Endothelial cell of umbilical vein (primary cell): ENCODE measurements around the gene EHMT1. TPM values are rescaled to one million over a fixed set of nuclear protein-coding genes. Genes with fewer than 3 reads are reported as not detected.

ENCODE experiments used
- BruUV-seq: library from RNA; stranded (reverse); fragments of 400-500 nt; replicated peaks from 2 replicates; lab custom pipeline; 2021; lab: Mats Ljungman, UMichigan
- CTCF ChIA-PET: fragments of 300-600, 350-600 bp; sonication (Branson Sonifier 250); formaldehyde crosslinking; loops from one replicate; lab custom pipeline; 2021; ENCODE audit warnings: antibody characterized with exemption, inconsistent platforms; lab: Charles Lee
- POLR2A ChIA-PET: fragments of 300-600, 350-600 bp; sonication (Branson Sonifier 250); formaldehyde crosslinking; loops from one replicate; lab custom pipeline; 2021; ENCODE audit warnings: antibody characterized with exemption, inconsistent platforms; lab: Charles Lee
- DNase-seq: peaks from one replicate; pipeline ENCODE4 v3.0.0-alpha.2; 2011; ENCODE audit warnings: low read depth, low spot score
- FAIRE-seq: peaks from 2 replicates; lab custom pipeline; 2011; peaks lifted over from hg19 to GRCh38; lab: Jason Lieb, UNC
- H2AFZ ChIP-seq: 2 replicates; pipeline ENCODE4 v1.6.0; 2012; ENCODE audit warnings: low read depth, low read length, control low read depth, inconsistent platforms
- H3K27ac ChIP-seq: 2 replicates; pipeline ENCODE4 v1.5.1; 2011; ENCODE audit warnings: low read depth, mild to moderate bottlenecking, control low read depth, low read length, moderate library complexity; ENCODE audit not compliant: insufficient read depth
- H3K27me3 ChIP-seq, 2 experiments: 2 replicates each; pipeline versions ENCODE4 v1.6.0 to v1.6.1; 2011; ENCODE audit warnings: low read length in 2 of 2, mixed read lengths in 1 of 2; ENCODE audit not compliant: control insufficient read depth in 2 of 2, insufficient read depth in 2 of 2
- H3K36me3 ChIP-seq, 2 experiments: 2 replicates in 1 of 2; 3 replicates in 1 of 2; pipeline ENCODE4 v1.5.1; 2011; ENCODE audit warnings: low read length in 2 of 2, mild to moderate bottlenecking in 1 of 2, moderate library complexity in 1 of 2; ENCODE audit not compliant: control insufficient read depth in 2 of 2, insufficient read depth in 2 of 2; ENCODE audit errors: extremely low read depth in 1 of 2
- H3K4me1 ChIP-seq: 3 replicates; pipeline ENCODE4 v1.5.1; 2011; ENCODE audit warnings: mild to moderate bottlenecking, low read length; ENCODE audit not compliant: control insufficient read depth, insufficient read depth; ENCODE audit errors: extremely low read depth
- H3K4me2 ChIP-seq: 2 replicates; pipeline ENCODE4 v1.6.1; 2011; ENCODE audit warnings: low read length, control low read depth, mixed read lengths; ENCODE audit not compliant: insufficient read depth
- H3K4me3 ChIP-seq, 3 experiments: fragments of 200-600 bp in 1 of 3; sonication (generic), shearing (Covaris generic) in 1 of 3; replicated peaks in 1 of 3; 2 replicates each; pipeline ENCODE4 v1.5.1; 2011 to 2016; ENCODE audit warnings: control low read depth in 3 of 3, low read length in 3 of 3, mild to moderate bottlenecking in 2 of 3, inconsistent platforms in 1 of 3, low read depth in 1 of 3, moderate library complexity in 1 of 3; ENCODE audit not compliant: insufficient read depth in 1 of 3
- H3K79me2 ChIP-seq: 2 replicates; pipeline ENCODE4 v1.6.0; 2012; ENCODE audit warnings: low read length, inconsistent platforms; ENCODE audit not compliant: control insufficient read depth, insufficient read depth
- H3K9ac ChIP-seq: replicated peaks from 2 replicates; pipeline ENCODE3; 2011; ENCODE audit warnings: low read length, control low read depth; ENCODE audit not compliant: insufficient read depth; ENCODE audit errors: extremely low read depth
- H3K9me1 ChIP-seq: replicated peaks from 3 replicates; pipeline ENCODE4 v1.6.0; 2011; ENCODE audit warnings: mild to moderate bottlenecking, low read length; ENCODE audit not compliant: control insufficient read depth, insufficient read depth; ENCODE audit errors: extremely low read depth
- H3K9me3 ChIP-seq: replicated peaks from 2 replicates; pipeline ENCODE4 v1.5.1; 2012; ENCODE audit warnings: low read length, inconsistent platforms; ENCODE audit not compliant: control insufficient read depth, insufficient read depth
- H4K20me1 ChIP-seq: replicated peaks from 2 replicates; pipeline ENCODE3; 2011; ENCODE audit warnings: mild to moderate bottlenecking, low read length; ENCODE audit not compliant: control insufficient read depth, insufficient read depth; ENCODE audit errors: extremely low read depth
- CTCF ChIP-seq, 2 donors: IDR thresholded peaks; 1 replicate in 1 of 2; 2 replicates in 1 of 2; pipeline ENCODE4 v1.5.1; 2011; ENCODE audit warnings: low read length in 2 of 2, mild to moderate bottlenecking in 2 of 2, moderate library complexity in 2 of 2, control low read depth in 1 of 2, inconsistent platforms in 1 of 2, low read depth in 1 of 2; ENCODE audit not compliant: insufficient read depth in 1 of 2; ENCODE audit errors: extremely low read depth in 1 of 2
- EZH2 ChIP-seq: IDR thresholded peaks from 2 replicates; pipeline ENCODE4 v1.6.1; 2012; ENCODE audit warnings: borderline replicate concordance, low read depth, mild to moderate bottlenecking, moderate library complexity, low read length, inconsistent platforms; ENCODE audit not compliant: severe bottlenecking
- FOS ChIP-seq: IDR thresholded peaks from 2 replicates; pipeline ENCODE4 v1.6.1; 2011; ENCODE audit warnings: mild to moderate bottlenecking, low read length, moderate library complexity, borderline replicate concordance; ENCODE audit not compliant: insufficient read depth
- GATA2 ChIP-seq: IDR thresholded peaks from 2 replicates; pipeline ENCODE4 v1.7.0; 2011; ENCODE audit warnings: low read depth, mild to moderate bottlenecking, moderate library complexity, mixed read lengths, low read length; ENCODE audit not compliant: insufficient read length, insufficient read depth
- JUN ChIP-seq: IDR thresholded peaks from 2 replicates; pipeline ENCODE4 v1.6.1; 2011; ENCODE audit warnings: borderline replicate concordance, low read depth; ENCODE audit not compliant: insufficient read length, insufficient read depth
- MAX ChIP-seq: IDR thresholded peaks from 2 replicates; pipeline ENCODE4 v1.6.1; 2011; ENCODE audit not compliant: insufficient read depth, insufficient read length
- MYC ChIP-seq: IDR thresholded peaks from one replicate; pipeline ENCODE4 v1.6.1; 2011; ENCODE audit warnings: mild to moderate bottlenecking, low read depth, low read length
- POLR2A ChIP-seq: IDR thresholded peaks from 2 replicates; pipeline ENCODE4 v1.6.1; 2012; ENCODE audit warnings: low read depth, mild to moderate bottlenecking, control low read depth, low read length
- POLR2AphosphoS5 ChIP-seq: IDR thresholded peaks from 2 replicates; pipeline ENCODE4 v1.6.1; 2012; ENCODE audit warnings: low read depth, mild to moderate bottlenecking, control low read depth, low read length, moderate library complexity; ENCODE audit not compliant: insufficient read depth
- dilution Hi-C: fragments of 300-500 bp; cut with MboI; formaldehyde crosslinking; loops from one replicate; pipeline ENCODE4 v1.15.0; 2019; ENCODE audit warnings: low sequenced_read_pairs; ENCODE audit not compliant: extremely low pct_ligation_motif_present
- intact Hi-C: fragments of 100-400 bp; cut with micrococcal nuclease; formaldehyde crosslinking; loops from one replicate; pipeline ENCODE4 v1.10.0; 2022
- polyA plus RNA-seq, 4 experiments: library from polyadenylated mRNA; depleted of rRNA in 3 of 4; stranded (reverse) in 3 of 4; unstranded in 1 of 4; fragments of >200 nt; gene quantifications; 2 replicates each; pipeline versions ENCODE4 v1.2.1 to v1.2.3, GENCODE V29; 2011 to 2012; ENCODE audit warnings: missing spikeins in 1 of 4
- total RNA-seq: library from RNA; stranded (reverse); gene quantifications from 2 replicates; pipeline ENCODE4 v1.2.3, GENCODE V29; 2021

Gene EHMT1
- total and polyA plus RNA-seq, 2 donors (not counting 3 experiments of a cell fraction or from before 2014, with no cell fraction given) = 48.2 to 104 TPM

- Histone ChIP-seq H3K79me2 (no peaks in the 10 kb centered on the region), H3K36me3 (no peaks in the 10 kb centered on the region), H3K4me2 (no peak overlapping the region), H3K9me3 (no peaks in the 10 kb centered on the region), H3K9me1 (no peaks in the 10 kb centered on the region), H3K9ac (no peak overlapping the region), H3K27me3 (no peaks in the 10 kb centered on the region), H3K4me1 (peaks cover 10% of the 10 kb centered on the region), H3K4me3 (no peak overlapping the region), H3K27ac (no peak overlapping the region), H4K20me1 (no peaks in the 10 kb centered on the region), H2AFZ (no peak overlapping the region)
- intact Hi-C loops = no loop called here
- POLR2A ChIA-PET = no interaction called here
- dilution Hi-C loops = no loop called here
- BruUV-seq = no TSS peak
- CTCF ChIA-PET = interaction anchor here (0.5 kb wide), 1 partner anchor 380 kb away, joined by 3 read pairs; the partner anchor contains the start of gene RNF224
- FAIRE-seq = no peak
- TF ChIP-seq EZH2 (no peak), CTCF (IDR thresholded peaks at IDR 0.05; ENCODE audit: extremely low read depth in 1 of 2, insufficient read depth in 1 of 2, low read depth in 1 of 2, low read length in 2 of 2) (no peak), GATA2 (no peak), POLR2AphosphoS5 (no peak), MYC (no peak), MAX (no peak), POLR2A (no peak), JUN (no peak), FOS (no peak)
- no peak for DNase-seq
These were observed 11.5 kb upstream of the EHMT1 start for GRCh38 chr9:137607141-137607857.
